GM18520 (cell line): ENCODE measurements around the gene PASK.

Source experiments
- ATAC-seq: cut with Tn5 transposase; IDR thresholded peaks from one replicate; pipeline ENCODE4 v1.9.1; 2021; ENCODE audit not compliant: unreplicated experiment

PASK gene

GRCh38 chr2:241148239-241148638, 1.0 kb downstream of the PASK start:
- ATAC-seq, result no peak

- ATAC-seq, result no peak
Measured at GRCh38 chr2:241147336-241147735, 1.9 kb downstream of the PASK start.

- no peak for ATAC-seq
Measured at GRCh38 chr2:241146286-241146685, 3.0 kb downstream of the PASK start.

- no peak for ATAC-seq
Measured at GRCh38 chr2:241142593-241142992, 6.7 kb downstream of the PASK start.

- no peak for ATAC-seq
Measured at GRCh38 chr2:241142063-241142462, 7.2 kb downstream of the PASK start.

- no peak for ATAC-seq
Measured at GRCh38 chr2:241141214-241141770, 8.0 kb downstream of the PASK start.

- no peak for ATAC-seq
Measured at GRCh38 chr2:241140445-241140840, 8.8 kb downstream of the PASK start.

GRCh38 chr2:241139531-241140444, 9.5 kb downstream of the PASK start:
- no peak for ATAC-seq

GRCh38 chr2:241138471-241138870, 10.8 kb downstream of the PASK start:
- no peak for ATAC-seq

- no peak for ATAC-seq
Measured at GRCh38 chr2:241137276-241138190, 11.7 kb downstream of the PASK start.

- no peak for ATAC-seq
Measured at GRCh38 chr2:241136661-241137260, 12.5 kb downstream of the PASK start.

GRCh38 chr2:241136191-241136590, 13.1 kb downstream of the PASK start:
- ATAC-seq, result no peak

GRCh38 chr2:241135737-241136136, 13.5 kb downstream of the PASK start:
- no peak for ATAC-seq

GRCh38 chr2:241134711-241135110, 14.6 kb downstream of the PASK start:
- no peak for ATAC-seq

GRCh38 chr2:241133436-241133820, 15.8 kb downstream of the PASK start:
- no peak for ATAC-seq

- ATAC-seq, result no peak
Measured at GRCh38 chr2:241132538-241133435, 16.5 kb downstream of the PASK start.

- ATAC-seq, result no peak
Measured at GRCh38 chr2:241131531-241131930, 17.7 kb downstream of the PASK start.

- no peak for ATAC-seq
Measured at GRCh38 chr2:241130316-241130715, 19.0 kb downstream of the PASK start.

- no peak for ATAC-seq
Measured at GRCh38 chr2:241129086-241129871, 20.0 kb downstream of the PASK start.
